HTERT RPE-1 (cell line): ENCODE measurements around the gene CD58.

Source experiments
- in situ Hi-C: fragments of 300-500 bp; cut with MboI; formaldehyde crosslinking; loops from 4 replicates; pipeline ENCODE4 v1.14.3; 2020; ENCODE audit warnings: low sequenced_read_pairs

Gene CD58

GRCh38 chr1:116476321-116476720 is 94.5 kb downstream of the CD58 start:
- in situ Hi-C loops, result no loop called here

- in situ Hi-C loops, result no loop called here
Measured at GRCh38 chr1:116475850-116476218, 95.0 kb downstream of the CD58 start.

GRCh38 chr1:116474921-116475849 is 95.6 kb downstream of the CD58 start:
- in situ Hi-C loops, result no loop called here

GRCh38 chr1:116472431-116472961 is 98.3 kb downstream of the CD58 start:
- in situ Hi-C loops, result no loop called here

- in situ Hi-C loops, result no loop called here
Measured at GRCh38 chr1:116471241-116471640, 99.6 kb downstream of the CD58 start.

GRCh38 chr1:116470671-116471070 is 100.2 kb downstream of the CD58 start:
- in situ Hi-C loops, result no loop called here

GRCh38 chr1:116466810-116467557 is 103.8 kb downstream of the CD58 start:
- in situ Hi-C loops, result no loop called here

- in situ Hi-C loops, result no loop called here
Measured at GRCh38 chr1:116465845-116466685, 104.8 kb downstream of the CD58 start.

- in situ Hi-C loops, result no loop called here
Measured at GRCh38 chr1:116465477-116465844, 105.4 kb downstream of the CD58 start.
